ENCODE data around the gene ZNFX1.

DNA sequence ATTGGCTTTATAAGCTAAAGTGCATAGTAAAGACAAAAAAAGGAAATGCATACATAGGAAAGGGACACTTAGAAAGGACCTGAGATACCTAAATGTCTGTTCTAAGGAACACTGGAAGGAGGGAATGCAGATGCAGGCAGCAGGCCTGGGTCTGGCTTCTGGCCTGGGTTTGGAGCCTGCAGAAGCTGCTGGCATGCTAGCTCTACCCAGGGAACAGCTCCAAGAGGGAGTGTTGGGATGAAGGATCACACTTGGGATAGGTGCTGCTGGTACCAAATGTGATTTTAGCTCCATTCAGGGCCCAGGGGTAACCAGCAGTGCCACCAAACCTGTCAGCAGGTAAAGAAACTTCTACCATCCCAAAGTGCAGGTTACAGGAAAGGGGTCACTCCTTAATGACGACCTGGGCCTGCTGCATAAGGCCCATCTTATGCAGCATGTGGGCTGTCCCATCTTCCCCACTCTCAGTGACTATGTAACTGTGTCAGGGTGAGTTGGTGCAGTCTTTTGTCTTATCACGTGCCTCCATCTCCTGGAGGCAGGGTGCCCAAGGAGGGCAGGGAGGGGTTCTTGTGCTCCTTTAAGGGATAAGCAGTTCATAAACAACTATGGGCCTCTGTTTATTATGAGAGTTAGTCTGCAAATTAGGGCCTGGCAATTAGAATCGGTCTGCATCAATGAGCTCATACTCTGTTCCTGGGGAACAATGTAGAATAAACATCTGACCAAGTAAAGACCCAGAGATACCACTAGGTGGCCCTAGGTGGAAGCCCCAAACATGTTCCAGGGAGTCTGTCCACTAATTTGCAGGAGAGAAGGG lies 31.7 kb downstream of the ZNFX1 start:
- TF ChIP-seq, protein P1, sequence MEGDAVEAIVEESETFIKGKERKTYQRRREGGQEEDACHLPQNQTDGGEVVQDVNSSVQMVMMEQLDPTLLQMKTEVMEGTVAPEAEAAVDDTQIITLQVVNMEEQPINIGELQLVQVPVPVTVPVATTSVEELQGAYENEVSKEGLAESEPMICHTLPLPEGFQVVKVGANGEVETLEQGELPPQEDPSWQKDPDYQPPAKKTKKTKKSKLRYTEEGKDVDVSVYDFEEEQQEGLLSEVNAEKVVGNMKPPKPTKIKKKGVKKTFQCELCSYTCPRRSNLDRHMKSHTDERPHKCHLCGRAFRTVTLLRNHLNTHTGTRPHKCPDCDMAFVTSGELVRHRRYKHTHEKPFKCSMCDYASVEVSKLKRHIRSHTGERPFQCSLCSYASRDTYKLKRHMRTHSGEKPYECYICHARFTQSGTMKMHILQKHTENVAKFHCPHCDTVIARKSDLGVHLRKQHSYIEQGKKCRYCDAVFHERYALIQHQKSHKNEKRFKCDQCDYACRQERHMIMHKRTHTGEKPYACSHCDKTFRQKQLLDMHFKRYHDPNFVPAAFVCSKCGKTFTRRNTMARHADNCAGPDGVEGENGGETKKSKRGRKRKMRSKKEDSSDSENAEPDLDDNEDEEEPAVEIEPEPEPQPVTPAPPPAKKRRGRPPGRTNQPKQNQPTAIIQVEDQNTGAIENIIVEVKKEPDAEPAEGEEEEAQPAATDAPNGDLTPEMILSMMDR (IDR thresholded peaks at IDR 0.05), result peak; percentile 22 to 66 (median 59)
- TF ChIP-seq POLR2A (IDR thresholded peaks at IDR 0.05), result no peak
